Measurements from ENCODE around the gene GPRIN2. TPM values are rescaled to one million over a fixed set of nuclear protein-coding genes. Genes with fewer than 3 reads are reported as not detected.

GPRIN2 gene
- total and polyA plus RNA-seq, 4 donors: 17.7 to 36.5 (median 29.1) TPM

DNA sequence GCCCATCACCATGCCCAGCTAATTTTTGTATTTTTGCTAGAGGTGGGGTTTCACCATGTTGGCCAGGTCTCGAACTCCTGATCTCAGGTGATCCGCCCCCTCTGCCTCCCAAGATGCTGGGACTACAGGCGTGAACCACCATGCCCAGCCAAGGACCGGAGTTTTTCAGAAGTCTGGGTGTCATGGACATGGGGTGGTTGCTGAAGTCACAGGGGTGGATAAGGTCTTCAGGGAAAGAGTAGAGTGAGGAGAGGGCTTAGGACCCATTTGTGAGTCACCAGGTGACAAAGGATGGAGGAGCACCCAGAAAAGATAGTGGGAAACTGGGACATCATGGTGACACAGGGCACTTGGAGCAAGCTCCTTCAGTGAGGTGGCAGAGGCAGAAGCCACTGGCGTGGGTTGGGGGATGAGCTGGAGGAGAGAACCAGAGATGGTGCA lies 2.8 kb upstream of the GPRIN2 start:
- no peak for TF ChIP-seq CTCF (IDR thresholded peaks at IDR 0.05; ENCODE audit: control extremely low read depth, extremely low read depth)
- H3K4me1 ChIP-seq (ENCODE audit: control insufficient read depth in 5 of 5, insufficient read depth in 5 of 5, low read length in 5 of 5): peaks cover 0 to 10% (median 0%) of the 10 kb centered on the region in 5 donors
- no peak for DNase-seq
- H3K27me3 ChIP-seq (ENCODE audit: control insufficient read depth in 3 of 3, insufficient read depth in 3 of 3, low read length in 2 of 3): peaks cover 0 to 20% (median 13%) of the 10 kb centered on the region in 3 donors
- no peak for ATAC-seq (ENCODE audit: insufficient read depth, low FRiP score)
- no peaks in the 10 kb centered on the region for H3K36me3 ChIP-seq (ENCODE audit: control insufficient read depth in 4 of 4, insufficient read depth in 4 of 4, low read length in 4 of 4)
- H3K4me3 ChIP-seq: no peak overlapping the region
- WGBS, 2 donors: 91 to 94% methylated on average over 5 of the region's 5 CpGs
- no peak overlapping the region for H3K27ac ChIP-seq (ENCODE audit: low read depth in 1 of 2, low read length in 1 of 2)
- H3K9ac ChIP-seq (ENCODE audit: insufficient read depth in 1 of 2, low read length in 2 of 2): no peak overlapping the region
- peaks cover 0 to 3% (median 0%) of the 10 kb centered on the region in 4 donors for H3K9me3 ChIP-seq (ENCODE audit: control insufficient read depth in 4 of 4, insufficient read depth in 3 of 4, low read length in 3 of 4)

DNA sequence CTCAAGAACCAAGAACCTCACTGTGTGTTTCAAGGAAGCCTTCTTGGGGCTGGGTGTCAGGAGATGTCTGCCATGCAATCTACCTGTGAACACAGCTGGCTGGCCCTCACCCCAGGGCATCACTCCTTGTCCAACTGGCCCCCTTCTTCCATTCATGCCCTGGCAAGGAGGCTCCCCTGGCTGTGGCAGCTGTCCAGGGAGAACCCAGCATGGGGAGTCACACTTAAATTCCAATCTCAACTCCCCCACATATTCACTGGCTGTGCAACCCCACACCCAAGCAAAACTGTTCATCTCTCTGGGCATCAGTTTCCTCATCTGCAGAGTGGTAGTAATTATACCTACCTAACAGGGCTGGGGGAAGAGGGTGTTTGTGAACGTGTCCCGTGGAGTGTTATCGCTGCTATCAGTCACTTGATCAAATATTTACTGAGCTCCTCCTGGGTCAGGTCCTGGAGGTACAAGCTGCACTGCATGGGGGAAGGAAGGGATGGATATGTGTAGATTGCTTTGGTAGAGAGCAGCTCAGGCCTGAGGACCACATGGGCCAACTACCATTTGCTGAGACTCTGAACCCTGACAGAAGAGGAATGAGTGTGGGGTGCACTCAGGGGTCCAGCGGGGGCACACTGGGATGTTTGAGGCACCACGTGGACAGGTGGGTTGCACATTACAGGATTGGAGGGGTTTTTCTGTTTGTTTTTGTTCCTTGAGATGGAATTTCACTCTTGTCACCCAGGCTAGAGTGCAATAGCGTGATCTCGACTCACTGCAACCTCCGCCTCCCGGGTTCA lies 2.1 kb upstream of the GPRIN2 start:
- Histone ChIP-seq H3K36me3 (ENCODE audit: control insufficient read depth in 4 of 4, insufficient read depth in 4 of 4, low read length in 4 of 4) (no peaks in the 10 kb centered on the region), H3K27me3 (ENCODE audit: control insufficient read depth in 3 of 3, insufficient read depth in 3 of 3, low read length in 2 of 3) (peaks cover 0 to 20% (median 13%) of the 10 kb centered on the region in 3 donors), H3K4me1 (ENCODE audit: control insufficient read depth in 5 of 5, insufficient read depth in 5 of 5, low read length in 5 of 5) (peaks cover 0 to 10% (median 0%) of the 10 kb centered on the region in 5 donors), H3K9me3 (ENCODE audit: control insufficient read depth in 4 of 4, insufficient read depth in 3 of 4, low read length in 3 of 4) (peaks cover 0 to 3% (median 0%) of the 10 kb centered on the region in 4 donors), H3K9ac (ENCODE audit: insufficient read depth in 1 of 2, low read length in 2 of 2) (no peak overlapping the region), H3K27ac (ENCODE audit: low read depth in 1 of 2, low read length in 1 of 2) (no peak overlapping the region), H3K4me3 (no peak overlapping the region)
- ATAC-seq (ENCODE audit: insufficient read depth, low FRiP score): no peak
- WGBS, 2 donors: 65 to 76% methylated on average over 9 of the region's 9 CpGs
- no peak for DNase-seq
- no peak for TF ChIP-seq CTCF (IDR thresholded peaks at IDR 0.05; ENCODE audit: control extremely low read depth, extremely low read depth)

DNA sequence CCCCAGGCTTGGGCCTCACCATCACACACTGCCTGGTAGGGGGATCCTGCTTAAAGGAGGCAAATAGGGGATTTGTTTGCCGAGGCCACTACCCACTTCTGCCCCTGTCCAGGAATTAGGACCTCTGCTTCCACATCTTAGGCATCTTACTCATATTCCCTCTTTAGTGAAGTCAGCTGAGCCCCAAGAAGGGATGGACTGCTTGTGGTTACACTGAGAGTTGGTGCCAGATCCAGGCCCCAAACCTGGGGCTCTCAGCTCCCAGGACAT lies 1.6 kb upstream of the GPRIN2 start:
- Histone ChIP-seq H3K9ac (ENCODE audit: insufficient read depth in 1 of 2, low read length in 2 of 2) (no peak overlapping the region), H3K36me3 (ENCODE audit: control insufficient read depth in 4 of 4, insufficient read depth in 4 of 4, low read length in 4 of 4) (no peaks in the 10 kb centered on the region), H3K27me3 (ENCODE audit: control insufficient read depth in 3 of 3, insufficient read depth in 3 of 3, low read length in 2 of 3) (peaks cover 0 to 20% (median 13%) of the 10 kb centered on the region in 3 donors), H3K9me3 (ENCODE audit: control insufficient read depth in 4 of 4, insufficient read depth in 3 of 4, low read length in 3 of 4) (peaks cover 0 to 3% (median 0%) of the 10 kb centered on the region in 4 donors), H3K4me3 (no peak overlapping the region), H3K27ac (ENCODE audit: low read depth in 1 of 2, low read length in 1 of 2) (no peak overlapping the region), H3K4me1 (ENCODE audit: control insufficient read depth in 5 of 5, insufficient read depth in 5 of 5, low read length in 5 of 5) (peaks cover 0 to 12% (median 0%) of the 10 kb centered on the region in 5 donors)
- 44 to 47% methylated on average over 1 of the region's 1 CpG for WGBS, 2 donors
- TF ChIP-seq CTCF (IDR thresholded peaks at IDR 0.05; ENCODE audit: control extremely low read depth, extremely low read depth): no peak
- no peak for ATAC-seq (ENCODE audit: insufficient read depth, low FRiP score)
- DNase-seq: no peak
